Activated gamma-delta T cell treated with Interleukin-2 at 50 U/mL for 16 hours (primary cell): ENCODE measurements around the gene AFF2.

ENCODE experiments used
- DNase-seq: peaks from one replicate; pipeline ENCODE4 v3.0.0-alpha.2; 2020

Gene AFF2

GRCh38 chrX:148500423-148501385 is at the start of gene AFF2:
AFF2 (plus strand) TSS chrX:148500617; CDS start chrX:148501098, 481 bp downstream.
- DNase-seq: peak; percentile 23

GRCh38 chrX:148457279-148457678 is 43.1 kb upstream of the AFF2 start:
- DNase-seq: no peak

GRCh38 chrX:148459343-148459742 is 41.1 kb upstream of the AFF2 start:
- DNase-seq: no peak

- DNase-seq: no peak
Measured at GRCh38 chrX:148466292-148466691, 34.1 kb upstream of the AFF2 start.

- no peak for DNase-seq
Measured at GRCh38 chrX:148470324-148470723, 30.1 kb upstream of the AFF2 start.

GRCh38 chrX:148474030-148474429 is 26.4 kb upstream of the AFF2 start:
- no peak for DNase-seq

- DNase-seq: no peak
Measured at GRCh38 chrX:148492057-148492456, 8.4 kb upstream of the AFF2 start.

- DNase-seq: no peak
Measured at GRCh38 chrX:148495176-148495575, 5.2 kb upstream of the AFF2 start.

GRCh38 chrX:148498067-148498466 is 2.4 kb upstream of the AFF2 start:
- no peak for DNase-seq

- no peak for DNase-seq
Measured at GRCh38 chrX:148499638-148500422, 587 bp upstream of the AFF2 start.

GRCh38 chrX:148501386-148502066 is 1.1 kb downstream of the AFF2 start:
- DNase-seq: no peak

GRCh38 chrX:148504506-148504905 is 4.1 kb downstream of the AFF2 start:
- DNase-seq: no peak

- no peak for DNase-seq
Measured at GRCh38 chrX:148507418-148507817, 7.0 kb downstream of the AFF2 start.

- DNase-seq: no peak
Measured at GRCh38 chrX:148512453-148512852, 12.0 kb downstream of the AFF2 start.

- DNase-seq: no peak
Measured at GRCh38 chrX:148513661-148514060, 13.2 kb downstream of the AFF2 start.

GRCh38 chrX:148517176-148517575 is 16.8 kb downstream of the AFF2 start:
- no peak for DNase-seq

GRCh38 chrX:148522006-148522405 is 21.6 kb downstream of the AFF2 start:
- no peak for DNase-seq

GRCh38 chrX:148523303-148524080 is 23.1 kb downstream of the AFF2 start:
- DNase-seq: no peak

- no peak for DNase-seq
Measured at GRCh38 chrX:148530464-148531077, 30.2 kb downstream of the AFF2 start.

GRCh38 chrX:148534291-148534690 is 33.9 kb downstream of the AFF2 start:
- DNase-seq: no peak

- no peak for DNase-seq
Measured at GRCh38 chrX:148535639-148536038, 35.2 kb downstream of the AFF2 start.

- no peak for DNase-seq
Measured at GRCh38 chrX:148536961-148537360, 36.5 kb downstream of the AFF2 start.
